HG03045 (cell line): ENCODE results near the gene GK.
"Not testable (repeated sequence)": the region's sequence is repeated elsewhere in the genome, so short reads cannot be mapped to it uniquely, and the experiment has no call there.

ENCODE experiments used
- ATAC-seq: cut with Tn5 transposase; IDR thresholded peaks from one replicate; pipeline ENCODE4 v1.9.1; 2021; ENCODE audit warnings: mild to moderate bottlenecking, moderate library complexity; ENCODE audit not compliant: unreplicated experiment

GK gene

GRCh38 chrX:30652527-30653414 is 452 bp upstream of the GK start:
- ATAC-seq = peak; percentile 90

GRCh38 chrX:30654386-30654785 is 1.2 kb downstream of the GK start:
- ATAC-seq = not testable (repeated sequence)

- ATAC-seq = no peak
Observed at GRCh38 chrX:30654989-30655607, 1.9 kb downstream of the GK start.

GRCh38 chrX:30655991-30656390 is 2.8 kb downstream of the GK start:
- ATAC-seq = no peak

GRCh38 chrX:30657196-30658161 is 4.3 kb downstream of the GK start:
- no peak for ATAC-seq

GRCh38 chrX:30659421-30659820 is 6.2 kb downstream of the GK start:
- ATAC-seq = no peak

GRCh38 chrX:30661228-30661627 is 8.0 kb downstream of the GK start:
- no peak for ATAC-seq

GRCh38 chrX:30663322-30663721 is 10.1 kb downstream of the GK start:
- no peak for ATAC-seq

GRCh38 chrX:30665471-30665870 is 12.2 kb downstream of the GK start:
- ATAC-seq = no peak

- ATAC-seq = no peak
Observed at GRCh38 chrX:30666094-30666493, 12.9 kb downstream of the GK start.

- no peak for ATAC-seq
Observed at GRCh38 chrX:30668581-30668980, 15.4 kb downstream of the GK start.

GRCh38 chrX:30671189-30671588 is 18.0 kb downstream of the GK start:
- ATAC-seq = not testable (repeated sequence)

- ATAC-seq = no peak
Observed at GRCh38 chrX:30673127-30673796, 20.0 kb downstream of the GK start.

GRCh38 chrX:30673884-30674598 is 20.8 kb downstream of the GK start:
- no peak for ATAC-seq

GRCh38 chrX:30674799-30675198 is 21.6 kb downstream of the GK start:
- ATAC-seq = no peak

GRCh38 chrX:30679369-30679768 is 26.1 kb downstream of the GK start:
- ATAC-seq = no peak

- no peak for ATAC-seq
Observed at GRCh38 chrX:30680618-30681017, 27.4 kb downstream of the GK start.

GRCh38 chrX:30688641-30689040 is 35.4 kb downstream of the GK start:
- no peak for ATAC-seq

GRCh38 chrX:30689116-30689515 is 35.9 kb downstream of the GK start:
- ATAC-seq = no peak

- no peak for ATAC-seq
Observed at GRCh38 chrX:30690330-30690729, 37.1 kb downstream of the GK start.
